K562 (cell line): Measurements from ENCODE around the gene HDAC2. TPM values are rescaled to one million over a fixed set of nuclear protein-coding genes. Genes with fewer than 3 reads are reported as not detected.

Experiments
- CAMTA2 ChIP-seq: fragments of 250-450 bp; sonication (Bioruptor Pico); conservative IDR thresholded peaks from 2 replicates; pipeline ENCODE4 v1.5.1; 2022
- CC2D1A ChIP-seq: fragments of 450-650 bp; IDR thresholded peaks from 2 replicates; pipeline ENCODE4 v1.6.1; 2017; ENCODE audit warnings: mild to moderate bottlenecking
- CSDE1 ChIP-seq, 2 experiments: fragments of 450-650 bp; IDR thresholded peaks; 2 replicates each; pipeline ENCODE4 v1.6.1; 2016; ENCODE audit warnings: mild to moderate bottlenecking in 1 of 2
- GATAD2B ChIP-seq: fragments of 450-650 bp; IDR thresholded peaks from 2 replicates; pipeline ENCODE4 v1.6.1; 2017; ENCODE audit warnings: mild to moderate bottlenecking, borderline replicate concordance
- HMG20A ChIP-seq: fragments of 450-650 bp; formaldehyde crosslinking; conservative IDR thresholded peaks from 2 replicates; pipeline ENCODE4 v1.4.0; 2020; ENCODE audit warnings: mild to moderate bottlenecking, mixed read lengths
- KLF10 ChIP-seq: fragments of 250-450 bp; sonication (Bioruptor Pico); IDR thresholded peaks from 2 replicates; pipeline ENCODE4 v1.6.1; 2021; ENCODE audit warnings: matching md5 sums
- OTX1 ChIP-seq: fragments of 450-650 bp; formaldehyde crosslinking; IDR thresholded peaks from 2 replicates; pipeline ENCODE4 v1.4.0; 2022; ENCODE audit warnings: mild to moderate bottlenecking
- SIN3A ChIP-seq, 2 experiments: fragments of 150-350 bp in 1 of 2; IDR thresholded peaks; 2 replicates each; pipeline ENCODE4 v1.6.1; 2011 to 2016; ENCODE audit warnings: borderline replicate concordance in 2 of 2, low read depth in 2 of 2, low read length in 2 of 2, mild to moderate bottlenecking in 2 of 2, moderate library complexity in 2 of 2; ENCODE audit not compliant: control insufficient read depth in 1 of 2
- SIRT6 ChIP-seq: IDR thresholded peaks from one replicate; pipeline ENCODE4 v1.6.1; 2012; ENCODE audit warnings: low read depth, mild to moderate bottlenecking, control low read depth, inconsistent platforms, low read length, moderate library complexity
- TRIM28 ChIP-seq: fragments of 450-650 bp; IDR thresholded peaks from 2 replicates; pipeline ENCODE4 v1.6.1; 2017
- ZNF12 ChIP-seq: sonication (generic); formaldehyde crosslinking; IDR thresholded peaks from 2 replicates; pipeline ENCODE4 v1.4.0; 2020; ENCODE audit warnings: mild to moderate bottlenecking, missing genetic modification reagents
- ZNF140 ChIP-seq: fragments of 250-450 bp; sonication (Bioruptor Pico); IDR thresholded peaks from 2 replicates; pipeline ENCODE4 v1.8.0; 2021; ENCODE audit warnings: moderate library complexity, mild to moderate bottlenecking, inconsistent platforms
- ZNF263 ChIP-seq: sonication (generic); formaldehyde crosslinking; IDR thresholded peaks from 2 replicates; pipeline ENCODE4 v1.8.0; 2022; ENCODE audit warnings: mild to moderate bottlenecking, missing genetic modification reagents, borderline replicate concordance
- ZNF274 ChIP-seq: IDR thresholded peaks from 2 replicates; pipeline ENCODE4 v1.6.1; 2011; ENCODE audit warnings: low read depth, mild to moderate bottlenecking, low read length, moderate library complexity, borderline replicate concordance
- ZNF584 ChIP-seq: fragments of 200-800 bp; sonication (Bioruptor generic); IDR thresholded peaks from 2 replicates; pipeline ENCODE4 v1.6.1; 2016; ENCODE audit warnings: low read depth, mild to moderate bottlenecking, missing genetic modification characterization, missing compliant biosample characterization
- ZNF586 ChIP-seq: fragments of 450-650 bp; formaldehyde crosslinking; conservative IDR thresholded peaks from 2 replicates; pipeline ENCODE4 v1.4.0; 2020; ENCODE audit warnings: mild to moderate bottlenecking, moderate library complexity
- ZNF780A ChIP-seq: fragments of 250-450 bp; sonication (Bioruptor Pico); IDR thresholded peaks from 2 replicates; pipeline ENCODE4 v1.5.0; 2021; ENCODE audit warnings: mild to moderate bottlenecking
- ZNF79 ChIP-seq: fragments of 250-450 bp; sonication (Bioruptor Pico); IDR thresholded peaks from 2 replicates; pipeline ENCODE4 v1.4.0; 2020; ENCODE audit warnings: low read depth, mild to moderate bottlenecking, moderate library complexity
- ZNF830 ChIP-seq: fragments of 250-450 bp; sonication (Bioruptor Pico); IDR thresholded peaks from 2 replicates; pipeline ENCODE4 v1.5.0; 2021; ENCODE audit warnings: mild to moderate bottlenecking
- polyA plus RNA-seq, 8 experiments: library from polyadenylated mRNA; depleted of rRNA in 4 of 8; stranded (reverse) in 5 of 8; unstranded in 3 of 8; fragments of >200 nt; fragmentation: Nextera tagmentation in 2 of 8; fragmentation: Illumina TruSeq in 1 of 8; extraction: Ambion mirVana in 2 of 8; extraction: Trizol in 1 of 8; gene quantifications; 2 replicates each; pipeline versions ENCODE4 v1.2.1 to v1.2.3, GENCODE V29; 2011 to 2014; ENCODE audit warnings: inconsistent platforms in 1 of 8, missing spikeins in 1 of 8
- total RNA-seq, 7 experiments: library from RNA; depleted of rRNA in 6 of 7; stranded (reverse); fragments of >200 nt in 6 of 7; fragmentation: Illumina TruSeq in 2 of 7; extraction: Trizol in 2 of 7; gene quantifications; 2 replicates each; pipeline versions ENCODE4 v1.2.1 to v1.2.3, GENCODE V29; 2011 to 2021; ENCODE audit warnings: low replicate concordance in 1 of 7
- TF ChIP-seq, protein P1 (sequence below): fragments of 450-650 bp; formaldehyde crosslinking; IDR thresholded peaks from 2 replicates; pipeline ENCODE4 v1.4.0; 2020; ENCODE audit warnings: mild to moderate bottlenecking, moderate library complexity
- TF ChIP-seq, protein P2 (sequence below): sonication (generic); formaldehyde crosslinking; IDR thresholded peaks from 2 replicates; pipeline ENCODE4 v1.8.0; 2022; ENCODE audit warnings: mild to moderate bottlenecking, missing genetic modification reagents
- TF ChIP-seq, protein P3 (sequence below), 2 experiments: fragments of 450-650 bp in 1 of 2; sonication (generic) in 1 of 2; formaldehyde crosslinking in 1 of 2; IDR thresholded peaks in 1 of 2; conservative IDR thresholded peaks in 1 of 2; 2 replicates each; pipeline versions ENCODE4 v1.6.1 to v1.8.1; 2016 to 2023; ENCODE audit warnings: mild to moderate bottlenecking in 2 of 2, moderate library complexity in 2 of 2, inconsistent platforms in 1 of 2, missing genetic modification reagents in 1 of 2

Gene HDAC2
- total and polyA plus RNA-seq, 9 of the 15 experiments (the other 6 are each of a cell fraction or from before 2014, with no cell fraction given), result 67.0 to 277 (median 151) TPM

DNA sequence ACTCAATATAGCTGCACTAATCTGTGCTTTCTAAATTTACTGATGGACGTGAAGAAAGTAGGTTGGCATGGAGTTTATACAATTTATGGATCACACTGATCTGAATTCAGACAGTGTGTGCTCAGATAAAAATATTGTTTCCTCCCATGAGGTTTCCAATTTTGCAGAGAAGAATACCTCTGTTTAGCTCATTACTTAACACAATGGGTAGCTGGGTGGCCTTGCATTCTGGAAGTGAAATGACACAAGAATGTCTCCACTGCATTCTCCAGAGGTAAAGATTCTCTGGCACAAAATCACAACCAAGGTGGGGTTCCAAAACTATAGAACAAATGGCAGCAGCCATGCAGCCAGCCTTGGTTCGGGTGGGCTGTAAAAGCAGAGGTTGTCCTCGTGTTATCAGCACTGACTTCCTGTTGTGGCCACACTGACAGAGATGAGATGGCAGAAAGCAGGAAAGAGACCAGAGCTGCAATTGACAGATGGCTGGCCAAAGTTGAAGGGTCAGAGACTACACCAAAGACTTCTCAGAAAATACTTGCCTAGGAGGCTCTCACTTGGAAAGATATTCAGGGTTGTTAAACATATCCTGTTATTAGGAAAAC lies 50.2 kb downstream of the HDAC2 start (continued):
- TF ChIP-seq, protein P1, sequence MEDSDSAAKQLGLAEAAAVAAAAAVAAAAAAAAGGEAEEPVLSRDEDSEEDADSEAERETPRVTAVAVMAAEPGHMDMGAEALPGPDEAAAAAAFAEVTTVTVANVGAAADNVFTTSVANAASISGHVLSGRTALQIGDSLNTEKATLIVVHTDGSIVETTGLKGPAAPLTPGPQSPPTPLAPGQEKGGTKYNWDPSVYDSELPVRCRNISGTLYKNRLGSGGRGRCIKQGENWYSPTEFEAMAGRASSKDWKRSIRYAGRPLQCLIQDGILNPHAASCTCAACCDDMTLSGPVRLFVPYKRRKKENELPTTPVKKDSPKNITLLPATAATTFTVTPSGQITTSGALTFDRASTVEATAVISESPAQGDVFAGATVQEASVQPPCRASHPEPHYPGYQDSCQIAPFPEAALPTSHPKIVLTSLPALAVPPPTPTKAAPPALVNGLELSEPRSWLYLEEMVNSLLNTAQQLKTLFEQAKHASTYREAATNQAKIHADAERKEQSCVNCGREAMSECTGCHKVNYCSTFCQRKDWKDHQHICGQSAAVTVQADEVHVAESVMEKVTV (CRISPR knock-in tag), result 0 out of 2 replicates have a peak, but pooled peaks have one; percentile 15
- TF ChIP-seq, protein P2, sequence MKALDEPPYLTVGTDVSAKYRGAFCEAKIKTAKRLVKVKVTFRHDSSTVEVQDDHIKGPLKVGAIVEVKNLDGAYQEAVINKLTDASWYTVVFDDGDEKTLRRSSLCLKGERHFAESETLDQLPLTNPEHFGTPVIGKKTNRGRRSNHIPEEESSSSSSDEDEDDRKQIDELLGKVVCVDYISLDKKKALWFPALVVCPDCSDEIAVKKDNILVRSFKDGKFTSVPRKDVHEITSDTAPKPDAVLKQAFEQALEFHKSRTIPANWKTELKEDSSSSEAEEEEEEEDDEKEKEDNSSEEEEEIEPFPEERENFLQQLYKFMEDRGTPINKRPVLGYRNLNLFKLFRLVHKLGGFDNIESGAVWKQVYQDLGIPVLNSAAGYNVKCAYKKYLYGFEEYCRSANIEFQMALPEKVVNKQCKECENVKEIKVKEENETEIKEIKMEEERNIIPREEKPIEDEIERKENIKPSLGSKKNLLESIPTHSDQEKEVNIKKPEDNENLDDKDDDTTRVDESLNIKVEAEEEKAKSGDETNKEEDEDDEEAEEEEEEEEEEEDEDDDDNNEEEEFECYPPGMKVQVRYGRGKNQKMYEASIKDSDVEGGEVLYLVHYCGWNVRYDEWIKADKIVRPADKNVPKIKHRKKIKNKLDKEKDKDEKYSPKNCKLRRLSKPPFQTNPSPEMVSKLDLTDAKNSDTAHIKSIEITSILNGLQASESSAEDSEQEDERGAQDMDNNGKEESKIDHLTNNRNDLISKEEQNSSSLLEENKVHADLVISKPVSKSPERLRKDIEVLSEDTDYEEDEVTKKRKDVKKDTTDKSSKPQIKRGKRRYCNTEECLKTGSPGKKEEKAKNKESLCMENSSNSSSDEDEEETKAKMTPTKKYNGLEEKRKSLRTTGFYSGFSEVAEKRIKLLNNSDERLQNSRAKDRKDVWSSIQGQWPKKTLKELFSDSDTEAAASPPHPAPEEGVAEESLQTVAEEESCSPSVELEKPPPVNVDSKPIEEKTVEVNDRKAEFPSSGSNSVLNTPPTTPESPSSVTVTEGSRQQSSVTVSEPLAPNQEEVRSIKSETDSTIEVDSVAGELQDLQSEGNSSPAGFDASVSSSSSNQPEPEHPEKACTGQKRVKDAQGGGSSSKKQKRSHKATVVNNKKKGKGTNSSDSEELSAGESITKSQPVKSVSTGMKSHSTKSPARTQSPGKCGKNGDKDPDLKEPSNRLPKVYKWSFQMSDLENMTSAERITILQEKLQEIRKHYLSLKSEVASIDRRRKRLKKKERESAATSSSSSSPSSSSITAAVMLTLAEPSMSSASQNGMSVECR (CRISPR knock-in tag), result no peak
- no peak for TF ChIP-seq ZNF140 (CRISPR knock-in tag)
- no peak for TF ChIP-seq ZNF780A
- TF ChIP-seq ZNF586 (CRISPR knock-in tag), result no peak
- TF ChIP-seq ZNF274, result no peak
- TF ChIP-seq, protein P3, sequence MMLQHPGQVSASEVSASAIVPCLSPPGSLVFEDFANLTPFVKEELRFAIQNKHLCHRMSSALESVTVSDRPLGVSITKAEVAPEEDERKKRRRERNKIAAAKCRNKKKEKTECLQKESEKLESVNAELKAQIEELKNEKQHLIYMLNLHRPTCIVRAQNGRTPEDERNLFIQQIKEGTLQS (IDR thresholded peaks at IDR 0.05), result no peak
- TF ChIP-seq, protein P3 (CRISPR knock-in tag; conservative IDR thresholded peaks at IDR 0.05), result no peak
- TF ChIP-seq CAMTA2 (CRISPR knock-in tag), result no peak
- TF ChIP-seq ZNF830 (CRISPR knock-in tag), result no peak
- TF ChIP-seq KLF10 (CRISPR knock-in tag), result no peak
- no peak for TF ChIP-seq GATAD2B
- no peak for TF ChIP-seq HMG20A (CRISPR knock-in tag)
- no peak for TF ChIP-seq TRIM28
- no peak for TF ChIP-seq OTX1
- peak; percentile 33; the same call in 1 of the 2 replicates for TF ChIP-seq CC2D1A
- no peak for TF ChIP-seq SIRT6
- no peak for TF ChIP-seq ZNF79 (CRISPR knock-in tag)
- TF ChIP-seq ZNF12 (CRISPR knock-in tag), result no peak
- no peak for TF ChIP-seq SIN3A (IDR thresholded peaks at IDR 0.05; ENCODE audit: borderline replicate concordance in 2 of 2, control insufficient read depth in 1 of 2, low read depth in 2 of 2, low read length in 2 of 2)
- TF ChIP-seq ZNF263 (CRISPR knock-in tag), result no peak
- peak; percentile 67; the same call in 1 of the 2 replicates for TF ChIP-seq ZNF584
- no peak for TF ChIP-seq CSDE1 (IDR thresholded peaks at IDR 0.05)
